ENCODE results near the gene IGF2R.
"Not testable (repeated sequence)": the region's sequence is repeated elsewhere in the genome, so short reads cannot be mapped to it uniquely, and the experiment has no call there.

Gene IGF2R

DNA sequence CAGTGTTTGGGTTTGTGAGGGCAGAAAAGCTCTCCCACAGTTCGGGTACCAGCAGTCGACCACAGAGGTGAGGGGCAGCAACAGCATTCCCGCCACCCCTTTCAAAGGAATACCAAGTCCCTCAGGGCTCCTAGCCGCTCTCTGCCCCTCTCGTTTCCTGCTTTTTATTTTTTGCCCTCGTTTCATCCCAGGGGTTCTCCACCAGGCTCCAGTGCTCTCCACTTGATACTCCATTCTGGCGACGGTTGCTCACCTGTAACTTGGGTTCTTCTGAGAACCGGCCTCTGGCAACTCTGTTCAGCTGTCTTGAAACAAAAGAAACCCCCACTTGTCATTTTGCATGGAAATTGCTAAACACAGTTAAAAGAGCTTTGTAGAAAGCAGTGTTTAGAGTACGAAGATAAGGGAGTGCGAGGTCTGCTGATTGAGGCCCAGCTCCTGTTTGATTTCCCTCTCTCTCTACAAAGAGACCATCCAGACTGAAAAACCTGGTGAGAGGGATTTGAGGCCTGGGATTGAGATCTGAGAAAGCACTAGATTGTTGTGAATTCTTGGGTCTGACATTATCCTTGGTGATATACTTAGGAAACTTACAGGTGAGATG, 28.7 kb downstream of the IGF2R start:
- DNase-seq = no peak

DNA sequence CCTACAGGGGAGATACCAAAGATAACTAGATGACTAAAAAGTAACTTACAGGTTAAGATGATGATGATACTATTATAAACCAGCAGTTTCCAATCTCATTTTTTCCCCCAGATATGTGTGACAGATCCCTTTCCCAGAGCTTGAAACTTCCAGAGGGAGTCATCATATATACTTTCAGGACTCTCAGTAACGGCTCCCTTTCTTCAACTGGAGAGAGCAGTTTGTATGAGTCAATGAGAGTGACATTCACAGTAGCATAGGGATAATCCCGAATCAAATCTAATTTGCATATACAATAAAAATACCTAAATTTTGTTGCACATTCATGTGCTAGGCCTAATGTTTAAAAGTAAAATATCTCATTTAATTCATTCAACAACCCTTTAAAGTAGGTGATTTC, 29.7 kb downstream of the IGF2R start:
- no peak for DNase-seq

DNA sequence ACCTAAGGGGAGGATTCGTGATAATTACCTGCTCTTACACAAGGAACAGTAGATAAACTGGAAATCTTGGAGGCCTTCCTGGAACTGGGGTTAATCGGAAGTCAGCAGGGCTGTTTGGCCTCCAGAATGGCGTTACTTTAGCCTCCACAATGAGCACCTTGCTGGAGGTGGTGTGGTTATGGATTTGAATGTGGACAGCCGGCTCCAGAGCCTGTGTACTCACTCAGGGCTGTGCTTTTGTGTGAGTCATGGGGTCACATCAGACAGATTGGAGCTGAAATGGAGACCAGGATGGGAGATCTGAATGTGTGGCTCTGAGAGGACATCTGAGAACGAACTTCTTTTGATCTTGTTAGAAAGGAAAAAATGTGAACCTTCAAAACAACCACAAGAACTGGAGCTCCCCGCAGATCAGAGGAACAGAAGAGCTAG, 30.4 kb downstream of the IGF2R start:
- DNase-seq = no peak

DNA sequence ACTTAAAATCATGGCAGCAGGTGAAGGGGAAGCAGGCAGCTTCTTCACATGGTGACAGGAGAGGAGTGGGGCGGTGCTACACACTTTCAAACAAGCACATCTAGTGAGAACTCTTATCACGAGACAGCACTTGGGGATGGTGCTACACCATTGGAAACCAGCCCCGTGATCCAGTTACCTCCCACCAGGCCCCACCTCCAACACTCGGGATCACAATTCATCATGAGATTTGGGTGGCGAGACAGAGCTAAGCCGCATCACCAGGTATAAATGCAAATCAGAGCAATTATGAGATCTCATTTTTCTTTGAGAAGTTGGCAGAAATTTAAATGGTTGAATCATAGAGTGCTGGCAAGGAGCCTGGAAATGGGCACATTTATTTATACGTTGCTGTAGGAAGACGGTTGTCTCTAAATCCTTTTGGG, 31.4 kb downstream of the IGF2R start:
- no peak for DNase-seq

DNA sequence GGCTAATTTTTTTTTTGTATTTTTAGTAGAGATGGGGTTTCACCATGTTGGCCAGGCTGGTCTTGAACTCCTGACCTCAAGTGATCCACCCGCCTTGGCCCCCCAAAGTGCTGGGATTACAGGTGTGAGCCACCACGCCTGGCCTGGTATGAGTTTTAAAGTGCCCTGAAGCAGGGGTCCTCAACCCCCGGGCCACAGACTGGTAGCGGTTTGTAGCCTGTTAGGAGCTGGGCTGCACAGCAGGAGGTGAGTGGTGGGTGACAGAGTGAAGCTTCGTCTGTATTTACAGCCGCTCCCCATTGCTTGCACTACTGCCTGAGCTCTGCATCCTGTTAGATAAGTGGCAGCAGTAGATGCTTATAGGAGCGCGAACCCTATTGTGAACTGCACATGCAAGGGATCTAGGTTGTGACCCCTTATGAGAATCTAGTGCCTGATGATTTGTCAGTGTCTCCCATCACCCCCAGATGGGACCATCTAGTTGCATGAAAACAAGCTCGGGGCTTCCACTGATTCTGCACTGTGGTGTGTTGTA, 32.1 kb downstream of the IGF2R start:
- not testable (repeated sequence) for DNase-seq

DNA sequence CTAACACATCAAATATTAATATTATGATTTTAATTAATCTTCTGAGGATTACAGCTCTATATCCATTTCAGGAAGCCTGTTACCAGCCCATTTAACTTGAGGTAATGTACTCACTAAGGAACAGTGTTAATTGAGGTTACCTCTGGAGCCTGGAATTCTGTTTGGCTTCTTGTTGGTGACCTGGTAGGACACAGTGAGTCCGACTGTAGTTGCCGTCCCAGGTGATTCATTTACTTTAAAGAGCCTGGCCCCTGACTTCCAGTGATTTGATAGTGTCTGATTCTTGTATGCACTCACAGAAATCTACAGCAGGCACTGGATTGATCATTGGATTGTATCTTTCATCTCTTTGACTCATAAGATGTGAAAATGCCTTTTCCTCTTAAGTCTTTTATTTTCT, 34.0 kb downstream of the IGF2R start:
- no peak for DNase-seq

DNA sequence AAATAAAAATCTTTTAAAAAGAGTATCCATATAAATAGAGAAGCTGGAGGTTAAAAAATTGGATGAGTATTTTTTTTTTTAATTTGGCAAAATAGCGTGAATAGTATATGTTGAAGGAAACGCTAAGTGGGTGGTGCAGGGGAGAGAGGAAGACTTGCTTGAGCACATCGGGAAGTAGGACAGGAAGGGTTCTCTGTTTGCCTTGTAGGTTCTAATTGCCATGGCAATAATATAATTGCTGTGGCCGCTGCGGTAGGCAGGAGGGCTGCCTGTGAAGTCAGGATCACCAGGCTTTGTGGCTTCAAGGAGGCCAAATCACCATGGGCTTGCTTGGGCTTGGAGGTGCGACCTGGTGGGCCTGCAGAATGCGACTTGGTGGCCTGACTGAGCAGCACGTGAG, 35.1 kb downstream of the IGF2R start:
- no peak for DNase-seq

DNA sequence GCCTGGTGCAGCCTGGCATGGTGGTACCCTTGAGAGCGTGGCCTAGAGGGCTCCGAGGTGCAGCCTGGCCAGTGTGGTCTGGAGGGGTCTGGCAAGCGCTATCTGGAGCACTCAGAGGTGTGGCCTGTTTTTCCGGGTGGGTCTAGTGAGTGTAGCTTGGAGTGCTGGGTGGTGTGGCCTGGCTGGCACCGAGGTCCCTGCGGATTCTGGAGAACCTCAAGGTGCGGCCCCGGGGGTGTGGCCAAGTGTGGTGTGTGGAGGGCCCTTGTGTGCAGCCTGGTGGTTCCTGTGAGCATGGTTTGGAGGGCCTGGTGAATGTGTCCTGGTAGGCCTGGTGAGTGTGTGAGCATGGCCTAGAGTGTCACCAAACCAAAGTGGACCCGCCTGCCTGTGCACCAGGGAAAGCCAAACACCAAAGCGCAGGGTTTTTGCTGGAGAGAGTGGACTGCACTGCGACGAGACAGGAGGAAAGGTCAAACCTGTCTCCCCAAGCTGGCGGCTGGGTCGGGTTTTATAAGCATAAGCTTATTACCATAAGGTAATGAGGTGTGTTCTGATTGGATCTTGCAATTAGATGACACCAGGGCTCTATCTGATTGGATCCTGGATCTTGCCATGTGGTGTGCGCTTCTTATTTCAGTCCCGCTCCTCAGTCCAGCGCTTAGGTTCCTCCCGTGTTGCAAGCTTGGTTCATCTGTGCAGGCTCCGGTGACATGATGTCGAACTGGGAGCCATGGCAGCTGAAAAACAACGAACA, 35.7 kb downstream of the IGF2R start:
- no peak for DNase-seq

DNA sequence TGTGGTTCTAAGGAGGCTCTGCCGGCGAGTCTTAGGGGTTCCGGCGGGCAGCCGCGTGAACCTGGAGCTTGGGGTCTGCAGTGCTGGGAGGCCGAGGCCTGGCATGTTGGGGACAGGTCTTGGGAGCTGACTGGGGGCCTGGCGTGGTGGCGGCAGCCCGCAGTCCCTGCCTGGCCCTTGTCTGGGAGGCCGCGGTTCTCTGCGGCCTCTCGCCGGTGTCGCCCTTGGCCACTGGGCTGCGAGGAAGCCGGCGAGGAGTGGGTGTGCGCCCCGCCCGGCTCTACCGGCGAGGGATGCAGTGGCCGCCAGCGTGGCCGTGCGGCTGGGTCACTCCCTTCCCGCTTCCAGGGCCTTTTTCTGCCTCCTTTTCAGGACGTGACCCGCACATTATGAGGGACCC, 36.3 kb downstream of the IGF2R start:
- no peak for DNase-seq

DNA sequence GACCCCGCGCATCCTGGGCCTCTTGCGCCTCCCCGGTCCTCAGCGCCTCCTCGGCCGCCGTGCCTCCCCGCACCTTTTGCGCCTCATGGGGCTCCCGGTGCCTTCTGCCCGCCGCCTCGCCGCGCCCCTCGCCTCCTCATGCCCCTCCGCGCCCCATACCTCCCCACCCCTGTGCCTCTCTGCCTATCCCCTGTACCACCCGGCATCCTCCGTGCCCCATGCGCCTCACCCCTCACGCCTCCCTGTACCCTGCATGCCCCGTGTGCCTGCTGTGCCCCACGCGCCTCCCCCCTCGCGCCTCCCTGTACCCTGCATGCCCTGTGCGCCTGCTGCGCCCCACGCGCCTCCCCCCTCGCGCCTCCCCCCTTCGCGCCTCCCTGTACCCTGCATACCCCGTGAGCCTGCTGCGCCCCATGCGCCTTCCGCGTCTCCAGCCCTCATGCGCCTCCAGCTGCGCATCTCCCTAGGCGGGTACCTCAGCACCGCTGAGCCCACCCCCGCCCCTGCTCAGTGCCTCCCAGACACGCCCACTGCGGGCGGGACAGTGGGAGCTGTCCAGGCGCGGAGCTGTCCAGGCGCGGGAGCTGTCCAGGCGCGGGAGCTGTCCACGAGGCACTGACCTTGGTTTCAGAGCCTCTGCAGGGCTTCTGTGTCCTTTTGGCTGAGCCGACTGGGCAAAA, 37.1 kb downstream of the IGF2R start:
- no peak for DNase-seq

DNA sequence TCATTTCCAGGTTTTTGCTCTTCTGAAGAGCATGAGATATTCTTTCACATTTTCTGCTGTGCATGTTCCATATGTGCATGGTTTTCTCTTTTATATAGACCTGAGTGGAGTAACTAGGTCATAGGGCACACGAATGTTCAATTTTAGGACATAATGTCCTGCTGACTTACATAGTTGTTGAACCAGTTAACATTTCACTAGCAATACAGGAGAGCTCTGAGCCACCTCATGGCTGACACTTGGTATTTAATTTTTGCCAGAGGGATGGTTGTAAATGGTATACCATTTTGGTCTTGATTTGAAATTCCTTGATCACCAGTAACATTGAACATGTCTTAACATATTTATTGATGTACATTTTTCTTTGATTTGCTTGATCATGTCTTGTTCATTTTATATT, 38.3 kb downstream of the IGF2R start:
- no peak for DNase-seq

DNA sequence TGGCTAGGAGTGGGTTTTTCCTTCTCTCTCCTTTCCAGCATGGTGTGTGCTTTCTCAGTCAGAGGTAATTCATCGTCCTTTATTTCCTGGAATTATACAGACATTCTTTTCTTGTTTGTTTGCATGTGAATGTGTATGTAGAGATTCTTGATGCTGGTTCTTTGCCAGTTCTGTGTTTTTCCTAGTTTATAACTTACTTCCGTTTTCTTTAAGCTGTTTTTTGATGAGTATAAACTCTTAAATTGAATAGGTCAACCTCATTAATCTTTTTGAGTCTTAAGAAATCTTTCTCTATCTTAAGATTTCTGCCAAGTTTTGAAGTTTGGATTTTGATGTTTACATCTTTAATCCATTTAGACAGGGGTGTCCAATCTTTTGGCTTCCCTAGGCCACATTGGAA, 38.7 kb downstream of the IGF2R start:
- no peak for DNase-seq

DNA sequence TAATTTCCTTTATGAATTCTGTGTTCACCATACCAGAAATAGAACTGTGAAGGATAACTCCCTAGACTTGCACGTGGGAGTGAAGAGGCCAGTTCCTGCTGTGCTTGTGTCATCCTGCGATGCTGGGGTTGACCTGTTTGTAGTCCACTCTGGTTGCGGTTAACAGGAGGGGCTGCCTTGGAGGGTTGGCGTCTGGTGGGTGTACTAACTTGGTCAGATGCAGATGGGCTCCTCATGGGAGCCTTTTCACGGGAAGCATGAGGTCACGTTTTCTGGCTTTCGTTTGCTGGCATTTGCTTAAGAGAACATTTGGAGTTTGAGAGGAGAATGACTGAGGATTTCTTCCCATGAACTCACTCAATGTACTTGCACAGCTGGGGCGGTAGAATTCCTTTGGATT, 41.2 kb downstream of the IGF2R start:
- no peak for DNase-seq

DNA sequence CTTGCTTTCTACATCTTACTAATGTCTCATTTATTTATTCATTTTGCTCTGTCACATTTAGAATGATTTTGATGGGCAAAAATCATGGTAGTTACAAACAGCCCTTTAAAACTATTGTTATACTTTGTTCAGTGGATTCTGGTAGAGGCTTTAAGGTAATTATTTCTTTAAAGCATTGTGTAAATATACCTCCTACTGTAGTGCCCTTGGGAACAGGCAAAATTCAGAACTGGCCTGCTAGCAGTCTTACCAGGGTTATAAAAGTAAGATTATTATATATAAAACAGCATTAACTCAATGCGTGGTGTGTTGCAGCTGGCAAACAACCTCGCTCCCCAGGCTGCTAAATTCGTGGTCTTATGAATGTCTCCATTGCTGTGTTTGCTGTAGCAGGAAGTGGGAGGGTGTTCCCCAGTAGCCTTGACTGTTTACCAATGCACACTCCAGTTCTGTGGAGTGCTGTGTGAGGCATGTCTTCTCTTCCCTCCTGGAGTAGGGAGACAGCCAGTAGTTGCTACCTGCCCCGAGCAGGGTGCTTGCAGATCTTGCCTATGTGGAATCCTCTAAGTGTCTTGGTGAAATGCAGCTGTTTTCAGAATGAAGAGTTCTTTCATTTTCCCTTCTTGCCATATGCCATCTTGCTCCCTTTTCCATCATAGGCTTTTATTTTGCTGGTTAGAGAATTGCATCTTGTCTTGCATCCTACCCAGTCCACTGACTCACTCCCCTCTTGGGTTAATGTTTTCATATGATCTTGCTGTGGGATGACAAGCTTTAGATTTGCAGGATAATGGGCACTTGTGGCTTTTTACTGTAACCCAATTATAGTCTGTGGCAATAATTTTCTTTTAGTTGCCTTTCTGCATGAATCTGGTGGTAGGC, 45.3 kb downstream of the IGF2R start:
- peak; percentile 32 for DNase-seq

DNA sequence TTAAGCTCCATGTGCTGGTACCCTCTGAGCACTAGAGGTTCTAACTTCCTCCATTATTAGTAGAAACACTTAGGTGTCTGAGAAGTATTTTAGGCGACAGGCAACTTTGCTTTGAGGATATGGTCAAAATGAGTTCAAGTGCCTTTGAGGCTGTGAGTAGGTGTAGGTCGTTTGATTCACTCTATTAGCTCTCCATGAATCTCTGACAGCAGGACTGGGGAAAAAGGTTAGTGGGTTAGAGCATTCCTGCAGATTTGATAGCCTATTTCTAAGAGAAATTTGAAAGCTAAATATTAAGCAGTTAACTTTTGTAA, 45.9 kb downstream of the IGF2R start:
- no peak for DNase-seq

DNA sequence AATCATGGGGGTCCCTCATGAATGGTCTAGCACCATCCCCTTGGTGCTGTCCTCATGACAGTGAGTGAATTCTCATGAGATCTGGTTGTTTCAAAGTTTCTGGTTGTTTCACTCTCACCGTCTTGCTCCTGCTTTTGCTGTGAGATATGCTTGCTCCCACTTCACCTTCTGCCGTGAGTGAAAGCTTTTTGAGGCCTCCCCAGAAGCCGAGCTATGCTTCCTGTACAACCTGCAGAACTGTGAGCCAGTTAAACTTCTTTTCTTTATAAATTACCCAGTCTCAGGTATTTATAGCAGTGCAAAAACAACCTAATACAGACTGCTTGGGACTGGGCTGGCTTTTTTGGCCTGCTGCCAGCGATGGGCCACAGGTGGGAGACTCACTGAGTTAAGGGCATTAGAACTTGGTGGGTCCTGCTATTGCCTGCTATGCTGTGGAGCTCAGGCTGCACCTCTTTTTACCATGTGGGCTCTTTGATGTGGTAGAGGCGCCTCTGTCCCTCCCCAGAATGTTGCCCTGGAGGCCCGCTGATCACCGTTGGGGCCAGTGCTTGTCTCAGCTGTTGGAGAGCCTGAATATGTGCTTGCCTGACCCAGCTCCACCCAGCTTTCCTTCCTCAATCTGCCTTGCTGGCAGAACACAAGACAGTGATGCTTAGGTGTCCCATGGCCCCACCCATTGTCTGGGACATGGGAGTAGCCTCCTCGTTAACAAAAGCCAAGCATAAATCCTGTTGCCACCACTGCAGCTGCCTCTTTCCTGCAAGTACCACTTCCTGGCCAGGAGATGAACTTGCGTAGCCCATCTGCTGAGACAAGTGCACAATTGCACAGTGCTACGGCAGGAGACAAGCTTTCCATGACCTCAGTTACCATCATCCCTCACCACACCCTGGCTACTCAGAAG, 47.1 kb downstream of the IGF2R start:
- DNase-seq = peak; percentile 76

DNA sequence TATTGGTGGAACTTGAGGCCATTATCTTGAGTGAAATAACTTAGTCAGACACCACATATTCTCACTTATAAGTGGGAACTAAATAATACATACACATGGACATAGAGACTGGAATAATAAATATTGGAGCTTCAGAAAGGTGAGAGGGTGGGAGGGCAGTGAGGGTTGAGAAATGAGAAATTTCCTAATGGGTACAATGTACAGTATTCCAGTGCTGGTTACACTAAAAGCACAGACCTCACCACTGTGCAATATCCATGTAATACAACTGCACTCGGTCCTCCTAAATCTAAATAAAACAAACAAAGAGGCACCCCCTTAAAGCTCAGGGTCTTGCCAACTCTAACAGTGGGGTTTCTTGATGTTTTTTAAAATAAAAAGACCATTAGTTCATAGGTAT, 53.2 kb downstream of the IGF2R start:
- DNase-seq = no peak

DNA sequence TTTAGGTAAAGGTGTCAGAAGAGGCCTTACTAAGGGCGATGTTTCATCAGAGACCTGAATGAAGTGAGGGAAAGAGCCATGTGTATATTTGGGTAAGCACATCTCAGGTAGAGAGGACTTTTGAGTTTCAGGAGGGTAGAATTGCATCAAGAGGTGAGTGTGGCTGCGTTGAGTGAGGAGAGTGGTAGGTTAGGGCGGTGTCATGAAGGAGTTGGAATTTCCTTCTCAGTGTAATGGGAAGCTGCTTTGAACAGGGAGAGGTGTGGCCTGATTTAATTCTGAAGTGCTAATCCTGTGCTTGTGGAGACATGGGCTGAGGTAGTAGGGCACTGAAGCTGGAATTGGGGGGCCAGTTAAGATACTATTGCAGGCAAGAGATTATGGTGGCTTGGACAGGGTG, 53.9 kb downstream of the IGF2R start:
- DNase-seq = no peak

DNA sequence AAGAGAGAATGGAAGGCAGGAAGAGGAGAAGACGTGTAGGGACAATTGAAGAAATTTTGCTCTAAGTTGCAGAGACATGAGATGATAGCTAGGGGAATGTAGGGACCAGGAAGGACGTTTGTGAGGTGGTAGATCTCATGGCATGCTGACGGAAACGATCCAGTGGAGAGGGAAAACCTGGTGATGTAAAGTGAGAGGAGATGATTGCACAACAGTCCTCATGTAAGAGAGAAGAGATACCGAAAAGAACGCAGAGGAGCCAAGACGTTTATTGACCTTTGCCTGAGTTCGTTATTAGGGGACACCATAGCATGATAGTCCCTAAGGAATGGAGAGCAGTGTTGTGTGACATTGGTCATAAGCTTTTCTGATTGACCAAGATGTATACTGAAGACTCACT, 55.3 kb downstream of the IGF2R start:
- DNase-seq = no peak

DNA sequence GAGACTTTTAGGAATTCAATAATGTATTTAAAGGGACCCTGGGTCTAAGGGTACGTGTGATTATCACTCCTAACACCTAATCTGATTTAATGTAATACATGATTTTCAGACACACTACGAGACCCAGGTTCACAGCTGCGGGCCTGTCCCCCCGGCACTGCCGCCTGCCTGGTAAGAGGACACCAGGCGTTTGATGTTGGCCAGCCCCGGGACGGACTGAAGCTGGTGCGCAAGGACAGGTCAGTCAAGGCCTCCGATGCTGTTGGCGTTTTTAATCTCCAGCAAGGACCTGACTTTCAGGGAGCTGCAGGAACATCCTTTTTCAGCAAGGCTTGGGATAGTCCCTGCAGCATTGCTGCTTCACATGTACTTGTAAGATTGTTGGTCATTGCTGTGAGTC, 58.2 kb downstream of the IGF2R start:
- no peak for DNase-seq

DNA sequence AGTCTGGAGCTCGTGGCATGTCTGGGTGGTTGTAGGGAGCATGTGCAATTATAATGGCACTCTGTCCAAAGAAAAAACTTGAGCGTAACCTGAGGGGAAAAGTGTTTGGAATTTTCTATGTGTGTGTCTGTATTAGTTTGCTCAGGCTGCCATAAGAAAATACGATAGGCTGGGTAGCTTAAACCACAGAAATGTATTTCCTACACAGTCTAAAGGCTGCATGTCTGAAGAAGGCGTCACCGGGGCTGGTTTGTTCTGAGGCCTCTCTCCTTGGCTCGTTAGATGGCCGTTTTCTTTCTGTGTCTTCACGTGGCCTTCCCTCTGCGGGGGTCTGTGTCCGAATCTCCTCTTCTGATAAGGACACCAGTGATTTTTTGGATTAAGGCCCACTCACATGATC, 59.0 kb downstream of the IGF2R start:
- DNase-seq = no peak
